Osteocyte (in vitro differentiated cells): ENCODE data around the gene EDN1. TPM values are rescaled to one million over a fixed set of nuclear protein-coding genes. Genes with fewer than 3 reads are reported as not detected.

Experiments used
- DNase-seq: peaks from one replicate; pipeline ENCODE4 v3.0.0; 2021; ENCODE audit warnings: mixed read lengths; ENCODE audit not compliant: unreplicated experiment; ENCODE audit errors: extremely low spot score
- H3K27ac Mint-ChIP-seq: one replicate; pipeline ENCODE4 v1.8.0; 2021; ENCODE audit warnings: mild to moderate bottlenecking, mixed read lengths; ENCODE audit not compliant: unreplicated experiment
- H3K27me3 Mint-ChIP-seq: one replicate; pipeline ENCODE4 v1.8.0; 2021; ENCODE audit warnings: mixed read lengths; ENCODE audit not compliant: unreplicated experiment
- H3K36me3 Mint-ChIP-seq: one replicate; pipeline ENCODE4 v1.8.0; 2021; ENCODE audit warnings: mixed read lengths; ENCODE audit not compliant: unreplicated experiment
- H3K4me1 Mint-ChIP-seq: one replicate; pipeline ENCODE4 v1.8.0; 2021; ENCODE audit warnings: mixed read lengths; ENCODE audit not compliant: unreplicated experiment
- H3K4me3 Mint-ChIP-seq: one replicate; pipeline ENCODE4 v1.8.0; 2021; ENCODE audit warnings: mild to moderate bottlenecking, moderate library complexity, mixed read lengths; ENCODE audit not compliant: unreplicated experiment
- H3K9me3 Mint-ChIP-seq: one replicate; pipeline ENCODE4 v1.8.0; 2021; ENCODE audit warnings: mixed read lengths; ENCODE audit not compliant: unreplicated experiment
- CTCF ChIP-seq: fragments of 200-600 bp; sonication (generic); IDR thresholded peaks from 2 replicates; pipeline ENCODE4 v1.5.0; 2021; ENCODE audit warnings: antibody characterized with exemption, mild to moderate bottlenecking, moderate library complexity
- total RNA-seq: library from RNA; stranded (reverse); gene quantifications from 2 replicates; pipeline ENCODE4 v1.2.1, GENCODE V29; 2021

The EDN1 gene
- total RNA-seq, 1 donor from 2014 or later: 13.2 TPM

- H3K4me1 Mint-ChIP-seq: peaks cover 23% of the 10 kb centered on the region
- DNase-seq: no peak
- TF ChIP-seq CTCF: no peak
- H3K27me3 Mint-ChIP-seq: no peaks in the 10 kb centered on the region
- no peaks in the 10 kb centered on the region for H3K9me3 Mint-ChIP-seq
- no peak overlapping the region for H3K27ac Mint-ChIP-seq
- H3K4me3 Mint-ChIP-seq: no peak overlapping the region
- no peaks in the 10 kb centered on the region for H3K36me3 Mint-ChIP-seq
Measured at GRCh38 chr6:12340488-12340818, 50.3 kb downstream of the EDN1 start.

- H3K4me1 Mint-ChIP-seq: peaks cover 32% of the 10 kb centered on the region
- H3K4me3 Mint-ChIP-seq: no peak overlapping the region
- no peaks in the 10 kb centered on the region for H3K36me3 Mint-ChIP-seq
- TF ChIP-seq CTCF: no peak
- H3K9me3 Mint-ChIP-seq: no peaks in the 10 kb centered on the region
- DNase-seq: no peak
- H3K27ac Mint-ChIP-seq: no peak overlapping the region
- H3K27me3 Mint-ChIP-seq: no peaks in the 10 kb centered on the region
Measured at GRCh38 chr6:12342664-12343063, 52.5 kb downstream of the EDN1 start.

GRCh38 chr6:12343122-12343439 lies 52.9 kb downstream of the EDN1 start:
- Mint-ChIP-seq H3K9me3 (no peaks in the 10 kb centered on the region), H3K27me3 (no peaks in the 10 kb centered on the region), H3K4me1 (peaks cover 33% of the 10 kb centered on the region), H3K4me3 (no peak overlapping the region), H3K36me3 (no peaks in the 10 kb centered on the region), H3K27ac (no peak overlapping the region)
- no peak for TF ChIP-seq CTCF
- no peak for DNase-seq

GRCh38 chr6:12343440-12344162 lies 53.4 kb downstream of the EDN1 start:
- Mint-ChIP-seq H3K4me3 (no peak overlapping the region), H3K4me1 (peaks cover 38% of the 10 kb centered on the region), H3K27ac (no peak overlapping the region), H3K36me3 (no peaks in the 10 kb centered on the region), H3K27me3 (no peaks in the 10 kb centered on the region), H3K9me3 (no peaks in the 10 kb centered on the region)
- DNase-seq: no peak
- no peak for TF ChIP-seq CTCF

GRCh38 chr6:12344296-12344695 lies 54.1 kb downstream of the EDN1 start:
- Mint-ChIP-seq H3K27me3 (no peaks in the 10 kb centered on the region), H3K36me3 (no peaks in the 10 kb centered on the region), H3K27ac (no peak overlapping the region), H3K9me3 (no peaks in the 10 kb centered on the region), H3K4me1 (peaks cover 45% of the 10 kb centered on the region), H3K4me3 (no peak overlapping the region)
- DNase-seq: no peak
- TF ChIP-seq CTCF: no peak
